Gastrocnemius medialis (tissue), 4 donors: ENCODE data around the gene SSX4B. TPM values are rescaled to one million over a fixed set of nuclear protein-coding genes. Genes with fewer than 3 reads are reported as not detected.
"Not testable (repeated sequence)": the region's sequence is repeated elsewhere in the genome, so short reads cannot be mapped to it uniquely, and the experiment has no call there.

Experiments
- ATAC-seq, 2 donors: fragments of 150-250 bp; one replicate each; pipeline ENCODE4 v1.9.1; 2016
- DNase-seq, 2 donors: peaks; one replicate each; pipeline ENCODE4 v3.0.0-alpha.2; 2019
- H3K27ac ChIP-seq, 4 donors: fragments of 200-600 bp; sonication (generic); 1 replicate in 1 of 4; 2 replicates in 3 of 4; pipeline ENCODE4 v1.5.1; 2016 to 2018; ENCODE audit warnings: mild to moderate bottlenecking in 2 of 4, moderate library complexity in 1 of 4
- H3K27me3 ChIP-seq, 3 donors: fragments of 200-600 bp; sonication (generic) in 2 of 3; 1 replicate in 1 of 3; 2 replicates in 2 of 3; pipeline versions ENCODE4 v1.5.1 to v1.6.0; 2016 to 2019; ENCODE audit warnings: mild to moderate bottlenecking in 1 of 3, moderate library complexity in 1 of 3
- H3K36me3 ChIP-seq, 2 donors: fragments of 200-600 bp; sonication (generic) in 1 of 2; one replicate each; pipeline ENCODE4 v1.5.1; 2017 to 2018
- H3K4me1 ChIP-seq, 2 donors: fragments of 200-600 bp; sonication (generic) in 1 of 2; one replicate each; pipeline ENCODE4 v1.5.1; 2016 to 2017; ENCODE audit warnings: mild to moderate bottlenecking in 2 of 2
- H3K4me3 ChIP-seq, 4 donors: fragments of 200-600 bp; sonication (generic) in 3 of 4; 1 replicate in 1 of 4; 2 replicates in 3 of 4; pipeline ENCODE4 v1.5.1; 2016 to 2019; ENCODE audit warnings: mild to moderate bottlenecking in 2 of 4
- H3K9me3 ChIP-seq, 3 donors: fragments of 200-600 bp; sonication (generic) in 2 of 3; 1 replicate in 1 of 3; 2 replicates in 2 of 3; pipeline ENCODE4 v1.5.1; 2016 to 2019
- POLR2A ChIP-seq, 2 donors: fragments of 450-650 bp; IDR thresholded peaks; one replicate each; pipeline ENCODE4 v1.6.1; 2017; ENCODE audit warnings: antibody characterized with exemption in 2 of 2, mild to moderate bottlenecking in 2 of 2, moderate library complexity in 2 of 2
- in situ Hi-C, 4 donors: fragments of 200-750 bp; cut with MboI; loops; one replicate each; pipeline versions ENCODE4 v1.15.0 to v1.8.0; 2017; ENCODE audit warnings: low sequenced_read_pairs in 4 of 4
- intact Hi-C: fragments of 100-400 bp; cut with DNase I; formaldehyde crosslinking; loops from one replicate; pipeline ENCODE4 v1.15.1; 2023; ENCODE audit warnings: low total_unique reads
- total RNA-seq, 4 donors: library from RNA; depleted of rRNA; stranded (reverse); fragments of >200 nt; gene quantifications; one replicate each; pipeline versions ENCODE4 v1.1.0 to v1.2.3, GENCODE V29; 2016
- TF ChIP-seq, protein P1 (sequence below), 5 experiments: fragments of 450-650 bp in 3 of 5; fragments of 200-600 bp in 2 of 5; sonication (generic) in 2 of 5; IDR thresholded peaks in 4 of 5; conservative IDR thresholded peaks in 1 of 5; 1 replicate in 4 of 5; 2 replicates in 1 of 5; pipeline ENCODE4 v1.5.1; 2016 to 2019; ENCODE audit warnings: antibody characterized with exemption in 5 of 5, mild to moderate bottlenecking in 3 of 5, moderate library complexity in 3 of 5

Gene SSX4B
- total RNA-seq, 4 donors from 2014 or later: not detected

DNA sequence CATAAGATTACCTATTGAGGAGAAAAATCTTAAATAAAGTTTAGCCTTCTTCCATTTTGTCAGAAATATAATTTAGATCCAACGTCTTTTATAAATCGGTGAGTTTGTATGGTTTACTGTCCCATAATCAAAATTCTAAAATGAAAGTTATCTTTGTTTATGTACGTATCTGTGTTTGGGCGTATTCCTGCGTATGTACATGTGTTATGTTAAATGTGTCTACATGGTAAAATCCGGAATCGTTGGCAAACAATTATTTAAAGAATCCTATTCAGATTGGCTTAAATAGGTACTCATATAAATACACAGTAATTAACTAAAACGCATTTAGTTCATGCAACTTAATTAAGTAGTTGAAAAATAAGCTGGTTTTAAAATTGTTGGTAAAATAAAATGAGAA, 41.4 kb downstream of the SSX4B start:
- H3K9me3 ChIP-seq, ATAC-seq, in situ Hi-C loops, H3K4me1 ChIP-seq, H3K27ac ChIP-seq, H3K27me3 ChIP-seq, H3K36me3 ChIP-seq, H3K4me3 ChIP-seq, intact Hi-C loops, DNase-seq: not testable (repeated sequence)

DNA sequence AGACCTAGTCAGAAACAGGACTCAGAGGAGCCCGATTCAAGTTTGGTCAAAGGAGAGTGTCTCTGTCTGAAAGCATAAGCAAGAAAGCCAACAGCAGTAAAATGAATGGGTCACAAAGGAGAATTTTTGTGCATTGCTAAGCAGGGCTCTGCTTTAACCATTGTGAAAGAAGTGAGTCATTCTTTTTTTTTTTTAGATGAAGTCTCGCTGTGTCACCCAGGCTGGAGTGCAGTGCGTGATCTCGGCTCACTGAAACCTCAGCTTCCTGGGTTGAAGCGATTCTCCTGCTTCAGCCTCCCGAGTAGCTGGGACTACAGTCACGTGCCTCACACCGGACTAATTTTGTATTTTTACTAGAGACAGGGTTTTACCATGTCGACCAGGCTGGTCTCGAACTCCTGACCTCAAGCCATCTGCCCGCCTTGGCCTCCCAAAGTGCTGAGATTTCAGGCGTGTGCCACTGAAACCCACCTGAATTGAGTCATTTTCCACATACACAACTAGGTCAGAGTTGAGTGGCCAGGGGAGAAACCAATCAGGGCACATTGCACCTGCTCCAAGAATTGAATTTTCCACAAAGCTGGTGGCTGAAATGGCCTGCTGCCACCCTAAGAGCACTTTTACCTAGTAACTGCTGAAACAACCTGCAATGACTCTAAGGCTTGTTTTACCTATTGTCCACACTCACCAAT, 43.9 kb downstream of the SSX4B start:
- intact Hi-C loops, H3K27me3 ChIP-seq, ATAC-seq, DNase-seq, in situ Hi-C loops, H3K4me1 ChIP-seq, H3K4me3 ChIP-seq, H3K36me3 ChIP-seq, H3K9me3 ChIP-seq, H3K27ac ChIP-seq: not testable (repeated sequence)

DNA sequence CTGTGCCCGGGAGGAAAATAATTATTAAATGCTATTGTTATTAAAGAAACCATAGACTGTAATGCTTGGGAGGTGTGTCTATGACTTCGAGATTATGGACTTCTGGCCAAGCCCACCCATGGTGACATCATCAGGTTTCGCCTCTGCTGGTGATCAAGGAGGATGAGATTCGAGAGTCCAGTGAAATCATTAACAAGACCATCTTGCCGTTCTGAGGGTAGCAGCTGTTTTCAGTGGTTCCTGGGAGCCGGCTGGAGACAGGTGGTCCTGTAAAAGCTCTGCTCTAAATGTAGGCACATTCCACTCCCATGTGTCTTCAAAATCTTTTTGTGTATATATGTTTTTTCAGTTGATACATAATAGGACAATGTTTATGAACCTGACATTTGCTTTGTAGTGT, 52.5 kb downstream of the SSX4B start:
- H3K36me3 ChIP-seq, H3K27me3 ChIP-seq, H3K4me3 ChIP-seq, H3K4me1 ChIP-seq, H3K9me3 ChIP-seq, in situ Hi-C loops, intact Hi-C loops, ATAC-seq, H3K27ac ChIP-seq, DNase-seq: not testable (repeated sequence)

DNA sequence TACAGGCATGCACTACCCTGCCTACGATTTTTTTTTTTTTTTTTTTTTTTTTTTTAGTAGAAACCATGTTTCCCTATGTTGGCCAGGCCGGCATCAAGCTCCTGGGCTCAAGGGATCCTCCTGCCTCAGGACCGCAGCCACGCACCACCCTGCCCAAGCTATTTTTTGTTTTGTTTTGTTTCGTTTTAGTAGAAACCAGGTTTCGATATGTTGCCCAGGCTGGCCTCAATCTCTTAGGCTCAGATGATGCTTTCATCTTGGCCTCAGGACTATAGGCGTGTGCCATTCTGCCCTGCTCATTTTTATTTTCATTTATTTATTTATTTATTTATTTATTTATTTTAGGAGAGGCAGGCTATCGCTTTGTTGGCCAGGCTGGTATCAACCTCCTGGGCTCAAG, 54.1 kb downstream of the SSX4B start:
- TF ChIP-seq POLR2A (IDR thresholded peaks at IDR 0.05): no peak
- TF ChIP-seq, protein P1, sequence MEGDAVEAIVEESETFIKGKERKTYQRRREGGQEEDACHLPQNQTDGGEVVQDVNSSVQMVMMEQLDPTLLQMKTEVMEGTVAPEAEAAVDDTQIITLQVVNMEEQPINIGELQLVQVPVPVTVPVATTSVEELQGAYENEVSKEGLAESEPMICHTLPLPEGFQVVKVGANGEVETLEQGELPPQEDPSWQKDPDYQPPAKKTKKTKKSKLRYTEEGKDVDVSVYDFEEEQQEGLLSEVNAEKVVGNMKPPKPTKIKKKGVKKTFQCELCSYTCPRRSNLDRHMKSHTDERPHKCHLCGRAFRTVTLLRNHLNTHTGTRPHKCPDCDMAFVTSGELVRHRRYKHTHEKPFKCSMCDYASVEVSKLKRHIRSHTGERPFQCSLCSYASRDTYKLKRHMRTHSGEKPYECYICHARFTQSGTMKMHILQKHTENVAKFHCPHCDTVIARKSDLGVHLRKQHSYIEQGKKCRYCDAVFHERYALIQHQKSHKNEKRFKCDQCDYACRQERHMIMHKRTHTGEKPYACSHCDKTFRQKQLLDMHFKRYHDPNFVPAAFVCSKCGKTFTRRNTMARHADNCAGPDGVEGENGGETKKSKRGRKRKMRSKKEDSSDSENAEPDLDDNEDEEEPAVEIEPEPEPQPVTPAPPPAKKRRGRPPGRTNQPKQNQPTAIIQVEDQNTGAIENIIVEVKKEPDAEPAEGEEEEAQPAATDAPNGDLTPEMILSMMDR (IDR thresholded peaks at IDR 0.05 in 4 of 5, conservative IDR thresholded peaks at IDR 0.05 in 1 of 5): no peak
- DNase-seq: no peak
- H3K36me3 ChIP-seq: no peaks in the 10 kb centered on the region
- in situ Hi-C loops (no loop called here), intact Hi-C loops (no loop called here)
- H3K4me3 ChIP-seq: no peak overlapping the region
- H3K27ac ChIP-seq: no peak overlapping the region
- H3K27me3 ChIP-seq: no peaks in the 10 kb centered on the region
- no peak for ATAC-seq
- no peaks in the 10 kb centered on the region for H3K9me3 ChIP-seq
- no peaks in the 10 kb centered on the region for H3K4me1 ChIP-seq

DNA sequence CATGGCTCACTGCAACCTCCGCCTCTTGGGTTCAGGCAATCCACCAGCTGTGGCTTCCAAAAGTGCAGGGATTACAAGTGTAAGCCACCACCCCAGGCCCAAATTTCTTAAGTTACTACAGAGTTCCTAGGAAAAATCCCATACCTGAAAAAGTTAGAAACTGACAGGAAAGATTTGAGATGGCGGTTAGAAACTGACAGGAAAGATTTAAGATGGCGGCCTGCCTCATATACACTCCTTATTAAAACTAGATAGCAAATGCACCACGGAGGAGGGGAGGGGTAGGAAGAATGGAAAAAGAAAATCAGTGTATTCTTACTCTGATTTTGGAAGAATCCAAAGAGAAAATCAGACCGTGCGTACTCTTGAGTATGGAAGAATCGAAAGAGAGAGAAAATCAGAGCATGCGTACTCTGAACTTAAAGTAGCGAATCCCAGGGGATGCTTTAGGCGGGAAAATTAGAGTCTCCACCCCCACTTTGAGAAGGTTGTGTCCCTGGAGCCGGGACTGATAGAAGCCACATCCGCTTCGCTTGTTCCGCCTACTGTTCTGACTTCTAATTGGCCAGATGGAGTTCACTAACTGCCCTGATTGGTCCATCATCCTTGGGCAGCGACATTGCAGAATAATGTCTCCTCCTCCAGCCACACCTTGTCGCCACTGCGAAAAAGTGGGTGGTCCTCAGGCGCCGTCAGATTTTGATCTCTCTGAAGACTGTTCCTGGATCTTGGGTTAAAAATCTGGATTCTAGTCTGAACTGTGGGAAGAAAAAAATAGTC, 55.3 kb downstream of the SSX4B start, which contains the start of gene SSX3:
Gene SSX3, minus strand, starts transcription at position 389 of the 780 bp plus-strand sequence. CDS start 1,454 bp downstream, outside the sequence.
- H3K27me3 ChIP-seq, H3K4me1 ChIP-seq, H3K36me3 ChIP-seq, H3K4me3 ChIP-seq, DNase-seq, H3K9me3 ChIP-seq, in situ Hi-C loops, H3K27ac ChIP-seq, intact Hi-C loops, ATAC-seq: not testable (repeated sequence)

Other genes with a start within 250 kb of the SSX4B start
- gene SSX5, start 215.2 kb downstream of the SSX4B start, total RNA-seq: not detected
- not detected for gene SSX1, start 156.6 kb downstream of the SSX4B start, total RNA-seq
- gene SSX3, start 55.3 kb downstream of the SSX4B start, total RNA-seq: not detected
- gene SSX4, start 28.4 kb downstream of the SSX4B start, total RNA-seq: not detected
- gene SLC38A5, start 58.3 kb upstream of the SSX4B start, total RNA-seq: under 1 TPM in 2 of 4 donors, not detected in 2; 0.46 to 0.69 TPM
- gene FTSJ1, start 64.2 kb upstream of the SSX4B start, total RNA-seq: 10 to 100 TPM; 31.4 to 47.7 (median 38.2) TPM
- gene PORCN, start 97.0 kb upstream of the SSX4B start, total RNA-seq: 10 to 100 TPM; 11.4 to 18.7 (median 12.3) TPM
- 1 to 10 TPM; 2.7 to 5.3 (median 4.3) TPM for gene EBP, start 109.8 kb upstream of the SSX4B start, total RNA-seq
- 10 to 100 TPM; 10.3 to 14.8 (median 11.9) TPM for gene TBC1D25, start 127.8 kb upstream of the SSX4B start, total RNA-seq
- 10 to 100 TPM; 49.2 to 92.1 (median 59.9) TPM for gene RBM3, start 162.5 kb upstream of the SSX4B start, total RNA-seq
- gene WDR13, start 185.5 kb upstream of the SSX4B start, total RNA-seq: 100 to 1,000 TPM in 3 of 4 donors, 10 to 100 TPM in 1; 82.7 to 143 (median 133) TPM